ENCODE results near the gene CSH2.
"Not testable (repeated sequence)": the region's sequence is repeated elsewhere in the genome, so short reads cannot be mapped to it uniquely, and the experiment has no call there.

GRCh38 chr17:63894021-63894420, 20.5 kb upstream of the CSH2 start:
- not testable (repeated sequence) for TF ChIP-seq CTCF (IDR thresholded peaks at IDR 0.05); ZFX (IDR thresholded peaks at IDR 0.05; ENCODE audit: borderline replicate concordance)
